ENCODE results near the gene CBARP.

DNA sequence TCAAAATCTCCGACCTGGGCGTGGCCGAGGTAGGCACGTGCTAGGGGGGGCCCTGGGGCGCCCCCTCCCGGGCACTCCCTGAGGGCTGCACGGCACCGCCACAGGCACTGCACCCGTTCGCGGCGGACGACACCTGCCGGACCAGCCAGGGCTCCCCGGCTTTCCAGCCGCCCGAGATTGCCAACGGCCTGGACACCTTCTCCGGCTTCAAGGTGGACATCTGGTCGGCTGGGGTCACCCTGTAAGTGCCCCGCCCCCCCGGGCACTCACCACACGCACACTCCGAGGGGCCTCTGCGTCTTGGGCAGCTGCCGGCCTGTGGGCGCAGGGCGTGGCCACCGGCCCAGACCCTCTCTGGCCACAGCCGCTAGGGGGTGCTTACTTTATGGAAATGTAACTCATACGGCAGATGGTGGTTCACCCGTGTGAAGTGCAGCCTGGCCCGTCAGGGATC lies 17.3 kb downstream of the CBARP start:
- no peak for TF ChIP-seq MEF2A (IDR thresholded peaks at IDR 0.05; ENCODE audit: borderline replicate concordance, low read depth)
- TF ChIP-seq POLR2AphosphoS5 (IDR thresholded peaks at IDR 0.05; ENCODE audit: low read depth, low read length), result no peak
- no peak for TF ChIP-seq PBX3 (IDR thresholded peaks at IDR 0.05)
- no peak for TF ChIP-seq RAD21 (IDR thresholded peaks at IDR 0.05; ENCODE audit: low read length)
- TF ChIP-seq EP300 (IDR thresholded peaks at IDR 0.05; ENCODE audit: borderline replicate concordance in 1 of 2, low read depth in 1 of 2, low read length in 1 of 2), result no peak
- TF ChIP-seq, protein P1, sequence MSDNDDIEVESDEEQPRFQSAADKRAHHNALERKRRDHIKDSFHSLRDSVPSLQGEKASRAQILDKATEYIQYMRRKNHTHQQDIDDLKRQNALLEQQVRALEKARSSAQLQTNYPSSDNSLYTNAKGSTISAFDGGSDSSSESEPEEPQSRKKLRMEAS (IDR thresholded peaks at IDR 0.05; ENCODE audit: low read depth), result no peak
- no peak for TF ChIP-seq JUND (IDR thresholded peaks at IDR 0.05)
- peak; percentile 48 for TF ChIP-seq CTCF (IDR thresholded peaks at IDR 0.05)

All from SK-N-SH (cell line).